Activated naive CD8-positive, alpha-beta T cell treated with anti-CD3 and anti-CD28 coated beads, Interleukin-2, amount 10 ng/mL, durations not matched to agents 7 days and 5 days (primary cell): ENCODE data around the gene STX2. TPM values are rescaled to one million over a fixed set of nuclear protein-coding genes. Genes with fewer than 3 reads are reported as not detected.
"Not testable (repeated sequence)": the region's sequence is repeated elsewhere in the genome, so short reads cannot be mapped to it uniquely, and the experiment has no call there.

Experiments used
- ATAC-seq: fragments of 150-1000 bp; cut with Tn5 transposase; one replicate; pipeline ENCODE4 v1.10.0; 2021; ENCODE audit warnings: low read depth, moderate library complexity
- POLR2A ChIA-PET: fragments of 350-600 bp; sonication (Branson Sonifier 250); formaldehyde crosslinking; loops from one replicate; lab custom pipeline; 2021; ENCODE audit warnings: antibody characterized with exemption; lab: Charles Lee
- DNase-seq: peaks from one replicate; pipeline ENCODE4 v3.0.0; 2021
- H3K27ac Mint-ChIP-seq: one replicate; pipeline ENCODE4 v1.8.0; 2022; ENCODE audit warnings: mild to moderate bottlenecking, mixed read lengths
- H3K27me3 Mint-ChIP-seq: one replicate; pipeline ENCODE4 v1.8.0; 2022; ENCODE audit warnings: mild to moderate bottlenecking, moderate library complexity, mixed read lengths
- H3K36me3 Mint-ChIP-seq: one replicate; pipeline ENCODE4 v1.8.0; 2021; ENCODE audit warnings: mild to moderate bottlenecking, mixed read lengths
- H3K4me1 Mint-ChIP-seq: one replicate; pipeline ENCODE4 v1.8.0; 2021; ENCODE audit warnings: mixed read lengths
- H3K4me3 Mint-ChIP-seq: one replicate; pipeline ENCODE4 v1.8.0; 2022; ENCODE audit warnings: mild to moderate bottlenecking, moderate library complexity, mixed read lengths
- H3K9me3 Mint-ChIP-seq: one replicate; pipeline ENCODE4 v1.8.0; 2021; ENCODE audit warnings: mixed read lengths
- total RNA-seq, 2 experiments: library from RNA; stranded (reverse); gene quantifications; one replicate each; pipeline ENCODE4 v1.2.3, GENCODE V29; 2021

The STX2 gene
- total RNA-seq, 2 experiments from 2014 or later: 20.7 to 22.5 TPM

DNA sequence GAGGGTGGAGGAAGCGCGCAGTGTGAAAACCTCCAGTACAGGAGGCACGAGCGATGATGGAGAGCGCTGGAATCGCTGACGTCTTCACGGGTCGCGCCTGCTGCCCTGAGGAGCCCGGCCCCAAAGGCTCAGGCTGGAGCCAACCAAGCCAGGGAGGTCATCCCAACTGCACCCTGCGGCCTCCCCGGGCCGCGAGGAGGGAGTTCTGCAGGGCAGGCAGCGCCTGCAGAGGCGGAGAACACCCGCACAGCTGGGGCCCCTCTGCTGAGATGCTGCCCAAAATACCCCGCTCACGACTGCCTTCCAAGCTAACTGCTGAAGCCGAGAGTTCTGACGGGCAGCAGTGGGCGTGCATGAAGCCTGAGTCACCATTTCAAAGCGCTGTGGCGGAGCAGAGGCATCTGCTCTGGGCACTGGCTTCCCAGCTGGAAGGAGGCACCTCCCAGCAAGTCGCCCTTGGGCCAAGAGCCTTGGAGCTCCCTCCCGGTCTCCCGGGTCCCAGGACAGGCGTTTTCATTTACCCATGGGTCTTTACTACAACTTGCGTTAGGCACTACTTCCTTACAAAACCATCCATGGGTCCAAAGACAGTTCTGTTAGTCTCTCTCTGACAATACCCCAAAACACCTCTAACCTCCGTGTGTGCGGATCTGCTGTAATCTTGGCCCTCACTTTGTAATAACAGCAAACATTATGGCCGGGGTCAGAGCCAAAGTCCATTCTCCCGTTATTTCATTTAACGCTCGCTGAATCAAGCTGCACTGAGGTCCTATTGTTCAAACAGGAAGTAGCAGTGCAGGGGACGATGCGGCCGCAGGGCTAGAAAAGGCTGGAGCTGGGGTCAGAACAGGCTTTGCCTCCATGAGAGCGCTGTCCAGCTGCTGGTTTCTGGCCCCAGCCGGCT, 62.8 kb downstream of the STX2 start:
- no peaks in the 10 kb centered on the region for H3K9me3 Mint-ChIP-seq
- POLR2A ChIA-PET: no interaction called here
- H3K27ac Mint-ChIP-seq: no peak overlapping the region

DNA sequence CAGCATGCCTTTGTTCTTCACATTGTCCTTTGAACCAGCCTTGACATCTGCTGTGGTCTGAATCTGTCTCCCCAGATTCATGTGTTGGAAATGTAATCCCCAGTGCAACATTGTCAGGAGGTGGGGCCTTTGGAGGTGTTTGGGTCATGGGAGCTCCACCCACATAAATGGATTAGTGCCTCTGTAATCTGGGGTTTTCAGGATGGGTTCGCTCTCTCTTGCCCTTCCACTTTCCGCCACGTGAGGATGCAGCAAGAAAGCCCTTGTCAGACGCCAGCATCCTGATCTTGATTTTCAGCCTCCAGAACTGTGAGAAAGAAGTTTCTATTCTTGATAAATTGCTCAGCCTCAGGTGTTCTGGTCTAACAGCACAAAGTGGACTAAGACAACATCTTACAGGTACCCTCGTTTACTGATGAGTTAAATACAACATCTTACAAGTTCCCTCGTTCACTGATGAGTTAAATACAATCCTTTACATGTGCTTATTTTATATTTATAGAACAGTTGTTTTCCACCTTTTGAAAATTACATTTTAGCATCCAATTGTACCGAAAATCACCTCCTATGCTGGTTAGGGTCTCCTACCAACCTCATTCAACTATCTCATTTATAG, 68.5 kb downstream of the STX2 start:
- H3K36me3 Mint-ChIP-seq: no peaks in the 10 kb centered on the region
- DNase-seq (no peak), ATAC-seq (no peak)
- POLR2A ChIA-PET: no interaction called here
- no peak overlapping the region for H3K27ac Mint-ChIP-seq
- H3K27me3 Mint-ChIP-seq: peaks cover 45% of the 10 kb centered on the region
- H3K4me1 Mint-ChIP-seq: peaks cover 1% of the 10 kb centered on the region
- H3K4me3 Mint-ChIP-seq: no peak overlapping the region
- no peaks in the 10 kb centered on the region for H3K9me3 Mint-ChIP-seq

More for the DNA sequence above, 62.8 kb downstream of the STX2 start:
- ATAC-seq (peak; percentile 75), DNase-seq (no peak)
- Mint-ChIP-seq H3K36me3 (no peaks in the 10 kb centered on the region), H3K4me3 (peak overlapping the region; percentile 73), H3K27me3 (peaks cover 42% of the 10 kb centered on the region), H3K4me1 (peaks cover 4% of the 10 kb centered on the region)

DNA sequence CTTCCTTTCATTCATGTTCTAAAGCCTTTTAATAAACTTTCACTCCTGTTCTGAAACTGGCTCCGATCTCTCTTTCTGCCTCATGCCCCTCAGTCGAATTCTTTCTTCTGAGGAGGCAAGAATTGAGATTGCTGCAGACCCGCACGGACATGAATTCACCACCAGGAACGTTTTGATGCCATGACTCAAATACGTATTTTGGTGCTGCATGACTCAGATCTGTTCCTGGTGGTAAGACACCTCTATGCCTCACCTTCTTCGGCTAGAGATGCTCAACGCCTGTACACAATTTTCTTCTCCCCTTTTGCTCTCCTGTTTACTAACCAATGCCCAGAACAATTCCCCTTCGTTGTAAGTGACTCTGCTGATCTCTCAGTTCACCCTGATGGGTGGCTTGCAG, 70.9 kb downstream of the STX2 start:
- POLR2A ChIA-PET: no interaction called here
- H3K27ac Mint-ChIP-seq: no peak overlapping the region
- H3K27me3 Mint-ChIP-seq: peaks cover 26% of the 10 kb centered on the region
- ATAC-seq (no peak), DNase-seq (no peak)
- no peak overlapping the region for H3K4me3 Mint-ChIP-seq
- no peaks in the 10 kb centered on the region for H3K36me3 Mint-ChIP-seq
- H3K4me1 Mint-ChIP-seq: no peaks in the 10 kb centered on the region
- no peaks in the 10 kb centered on the region for H3K9me3 Mint-ChIP-seq

DNA sequence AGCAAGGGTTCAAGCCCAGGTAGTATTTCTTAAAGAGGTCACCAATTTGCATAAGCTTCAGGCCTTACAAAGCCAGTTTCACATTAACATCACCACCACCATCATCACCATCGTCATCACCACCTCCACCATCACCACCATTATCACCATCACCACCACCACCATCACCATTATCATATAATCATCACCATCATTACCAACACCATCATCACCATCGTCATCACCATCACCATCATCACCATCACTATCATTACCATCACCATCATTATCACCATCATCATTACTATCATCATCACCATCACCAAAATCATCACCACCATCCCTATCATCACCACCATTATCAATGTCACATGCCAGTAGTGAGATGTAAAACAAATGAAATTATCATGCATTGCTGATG, 72.6 kb downstream of the STX2 start:
- POLR2A ChIA-PET: no interaction called here
- ATAC-seq: no peak
- no peak for DNase-seq
- H3K27me3 Mint-ChIP-seq: peaks cover 25% of the 10 kb centered on the region
- H3K27ac Mint-ChIP-seq: no peak overlapping the region
- H3K36me3 Mint-ChIP-seq: no peaks in the 10 kb centered on the region
- no peak overlapping the region for H3K4me3 Mint-ChIP-seq
- peaks cover 6% of the 10 kb centered on the region for H3K4me1 Mint-ChIP-seq
- no peaks in the 10 kb centered on the region for H3K9me3 Mint-ChIP-seq

DNA sequence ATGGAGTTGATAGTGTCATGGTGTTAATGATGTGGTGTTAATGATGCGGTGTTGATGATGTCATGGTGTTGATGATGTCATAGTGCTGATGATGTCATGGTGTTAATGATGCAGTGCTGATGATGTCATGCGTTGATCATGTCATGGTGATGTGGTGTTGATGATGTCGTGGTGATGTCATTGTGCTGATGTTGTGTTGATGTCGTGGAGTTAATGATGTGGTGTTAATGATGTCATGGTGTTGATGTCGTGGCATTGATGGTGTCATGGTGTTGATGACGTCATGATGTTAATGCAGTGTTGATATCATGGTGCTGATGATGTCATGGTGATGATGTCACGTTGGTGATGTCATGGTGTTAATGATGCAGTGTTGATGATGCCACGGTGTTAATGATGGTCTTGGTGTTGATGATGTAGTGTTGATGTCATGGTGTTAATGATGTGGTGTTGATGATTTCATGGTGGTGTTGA, 73.8 kb downstream of the STX2 start:
- Mint-ChIP-seq H3K36me3 (no peaks in the 10 kb centered on the region), H3K27me3 (peaks cover 17% of the 10 kb centered on the region), H3K4me3 (no peak overlapping the region), H3K27ac (no peak overlapping the region), H3K4me1 (peaks cover 15% of the 10 kb centered on the region), H3K9me3 (no peaks in the 10 kb centered on the region)
- POLR2A ChIA-PET: no interaction called here
- ATAC-seq: no peak
- DNase-seq: no peak

DNA sequence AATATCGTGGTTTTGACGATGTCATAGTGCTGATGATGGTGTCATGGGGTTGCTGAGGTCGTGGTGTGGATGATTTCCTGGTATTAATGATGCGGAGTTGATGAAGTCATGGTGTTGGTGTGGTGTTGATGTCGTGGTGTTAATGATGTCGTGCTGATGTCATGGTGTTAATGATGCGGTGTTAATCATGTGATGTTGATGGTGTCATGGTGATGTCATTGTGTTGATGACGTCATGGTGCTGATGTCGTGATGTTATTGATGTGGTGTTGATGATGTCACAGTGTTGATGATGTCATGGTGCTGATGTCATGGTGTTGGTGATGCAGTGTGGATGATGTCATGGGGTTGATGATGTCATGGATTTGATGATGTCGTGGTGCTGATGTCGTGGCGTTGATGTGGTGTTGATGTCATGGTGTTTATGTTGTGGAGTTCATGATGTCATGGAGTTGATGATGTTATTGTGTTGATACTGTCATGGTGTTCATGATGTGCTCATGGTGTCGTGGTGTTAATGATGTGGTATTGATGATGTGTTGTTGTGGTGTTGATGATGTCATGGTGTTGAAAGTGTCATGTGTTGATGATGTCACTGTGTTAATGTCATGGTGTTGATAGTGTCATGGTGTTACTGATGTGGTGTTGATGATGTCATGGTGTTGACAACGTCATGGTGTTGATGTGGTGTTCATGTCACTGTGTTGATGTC, 74.4 kb downstream of the STX2 start:
- Mint-ChIP-seq H3K4me3 (no peak overlapping the region), H3K27ac (no peak overlapping the region), H3K36me3 (no peaks in the 10 kb centered on the region), H3K27me3 (peaks cover 19% of the 10 kb centered on the region), H3K4me1 (peaks cover 20% of the 10 kb centered on the region), H3K9me3 (no peaks in the 10 kb centered on the region)
- ATAC-seq (no peak), DNase-seq (peak; percentile 50)
- POLR2A ChIA-PET: no interaction called here

DNA sequence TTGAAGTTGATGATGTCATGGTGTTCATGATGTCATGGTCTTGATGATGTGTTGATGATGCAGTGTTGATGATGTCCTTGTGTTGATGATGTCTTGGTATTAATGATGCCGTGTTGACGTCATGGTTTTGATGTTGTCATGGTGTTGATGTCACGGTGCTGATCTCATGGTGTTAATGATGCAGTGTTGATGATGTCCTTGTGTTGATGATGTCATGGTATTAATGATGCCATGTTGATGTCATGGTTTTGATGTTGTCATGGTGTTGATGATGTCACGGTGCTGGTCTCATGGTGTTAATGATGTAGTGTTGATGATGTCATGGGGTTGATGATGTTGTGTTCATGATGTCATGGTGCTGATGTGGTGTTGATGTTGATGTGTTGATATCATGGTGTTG, 75.0 kb downstream of the STX2 start:
- POLR2A ChIA-PET: no interaction called here
- DNase-seq (no peak), ATAC-seq (no peak)
- no peak overlapping the region for H3K4me3 Mint-ChIP-seq
- no peaks in the 10 kb centered on the region for H3K36me3 Mint-ChIP-seq
- no peaks in the 10 kb centered on the region for H3K9me3 Mint-ChIP-seq
- H3K4me1 Mint-ChIP-seq: peaks cover 20% of the 10 kb centered on the region
- H3K27ac Mint-ChIP-seq: no peak overlapping the region
- peaks cover 18% of the 10 kb centered on the region for H3K27me3 Mint-ChIP-seq

DNA sequence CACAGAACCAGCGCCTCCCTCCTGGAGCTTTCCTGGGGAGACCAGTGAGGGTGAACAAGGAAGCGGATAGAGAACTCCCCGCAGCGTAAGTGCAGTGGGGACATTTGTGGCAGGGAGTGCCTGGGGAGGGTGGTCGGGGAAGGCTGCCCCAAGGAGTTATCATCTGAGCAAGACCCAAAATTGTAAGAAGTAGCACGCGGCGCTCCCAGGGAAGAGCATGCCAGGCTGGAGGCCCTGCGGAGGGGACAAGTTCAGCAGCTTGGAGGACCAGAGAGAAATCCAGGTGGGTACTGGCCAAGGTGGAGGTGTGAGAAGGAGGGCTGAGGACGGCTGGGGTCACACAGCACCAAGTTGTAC, 76.8 kb downstream of the STX2 start:
- Mint-ChIP-seq H3K9me3 (no peaks in the 10 kb centered on the region), H3K4me1 (peaks cover 20% of the 10 kb centered on the region), H3K4me3 (peak overlapping the region; percentile 23), H3K27ac (peak overlapping the region; percentile 58), H3K27me3 (peaks cover 8% of the 10 kb centered on the region), H3K36me3 (no peaks in the 10 kb centered on the region)
- DNase-seq: no peak
- no peak for ATAC-seq
- POLR2A ChIA-PET: no interaction called here

DNA sequence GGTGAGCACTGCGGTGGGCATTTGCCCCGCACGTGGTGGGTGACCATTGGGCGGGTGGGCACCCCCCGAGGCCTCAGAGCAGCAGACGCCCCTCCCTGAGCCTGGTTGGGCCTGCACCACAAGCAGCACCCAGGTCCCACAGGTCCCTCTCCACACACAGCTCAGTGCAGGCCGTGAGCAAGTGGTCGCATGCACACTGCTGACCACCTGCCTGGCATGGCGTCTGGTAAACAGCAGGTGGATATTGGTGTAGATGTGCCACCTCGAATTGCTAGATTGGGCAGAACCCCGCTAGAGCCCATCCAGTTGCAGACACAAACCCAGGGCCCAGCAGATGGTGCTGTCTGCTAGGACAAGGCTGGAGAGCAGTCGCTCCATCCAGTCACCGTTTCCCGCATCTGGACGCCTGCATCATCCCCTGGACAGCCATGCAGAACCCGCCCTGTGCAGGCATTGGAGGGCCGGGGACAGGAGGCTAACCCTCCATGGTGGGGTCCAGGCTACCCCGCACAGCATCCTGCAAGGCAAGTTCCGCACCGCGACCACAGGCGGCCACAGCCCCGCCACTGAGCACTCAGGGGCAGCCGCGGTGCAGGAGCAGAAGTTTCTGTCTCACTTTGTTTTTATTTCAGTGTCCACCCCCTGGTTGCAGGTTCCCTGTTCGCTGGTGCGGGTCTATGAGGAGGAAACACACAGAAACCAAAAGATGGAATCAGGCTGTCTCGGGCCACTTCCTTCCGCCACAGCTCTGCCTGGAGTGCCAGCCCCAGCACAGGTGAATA, 77.3 kb downstream of the STX2 start:
- H3K4me3 Mint-ChIP-seq: peak overlapping the region; percentile 23
- ATAC-seq (peak; percentile 66), DNase-seq (peak; percentile 63)
- peak overlapping the region; percentile 58 for H3K27ac Mint-ChIP-seq
- POLR2A ChIA-PET: no interaction called here
- peaks cover 6% of the 10 kb centered on the region for H3K27me3 Mint-ChIP-seq
- peaks cover 20% of the 10 kb centered on the region for H3K4me1 Mint-ChIP-seq
- H3K9me3 Mint-ChIP-seq: no peaks in the 10 kb centered on the region
- no peaks in the 10 kb centered on the region for H3K36me3 Mint-ChIP-seq

DNA sequence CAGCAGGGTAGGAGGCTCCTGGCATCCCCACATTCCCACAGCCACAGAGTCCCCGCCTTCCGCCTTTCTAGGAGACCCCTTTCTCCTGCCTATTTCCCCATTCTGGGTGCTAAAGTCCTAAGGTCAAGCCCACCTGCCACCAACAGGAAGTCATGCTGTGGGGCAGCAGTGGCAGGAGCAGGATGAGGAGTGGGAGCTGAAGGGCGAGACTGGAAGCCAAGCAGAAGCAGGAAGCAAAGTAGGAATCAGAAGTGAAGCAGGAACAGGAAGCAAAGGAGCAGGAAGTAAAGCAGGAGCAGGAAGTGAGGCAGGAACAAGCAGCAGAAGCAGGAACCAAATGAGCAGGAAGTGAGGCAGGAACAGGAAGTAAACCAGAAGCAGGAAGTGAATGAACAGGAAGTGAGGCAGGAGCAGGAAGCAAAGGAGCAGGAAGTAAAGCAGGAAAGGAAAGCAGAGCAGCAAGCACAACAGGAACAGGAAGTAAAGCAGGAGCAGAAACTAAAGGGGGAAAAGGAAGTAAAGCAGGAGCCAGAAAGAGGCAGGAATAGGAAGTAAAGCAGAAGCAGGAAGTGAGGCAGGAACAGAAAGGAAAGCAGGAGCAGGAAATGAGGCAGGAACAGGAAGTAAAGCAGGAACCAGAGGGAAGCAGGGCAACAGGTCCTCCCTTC, 84.7 kb downstream of the STX2 start:
- peak overlapping the region; percentile 82 for H3K27ac Mint-ChIP-seq
- DNase-seq (no peak), ATAC-seq (no peak)
- H3K9me3 Mint-ChIP-seq: peaks cover 5% of the 10 kb centered on the region
- H3K4me3 Mint-ChIP-seq: peak overlapping the region; percentile 12
- peaks cover 3% of the 10 kb centered on the region for H3K27me3 Mint-ChIP-seq
- H3K4me1 Mint-ChIP-seq: peaks cover 8% of the 10 kb centered on the region
- H3K36me3 Mint-ChIP-seq: peaks cover 5% of the 10 kb centered on the region
- POLR2A ChIA-PET: no interaction called here

DNA sequence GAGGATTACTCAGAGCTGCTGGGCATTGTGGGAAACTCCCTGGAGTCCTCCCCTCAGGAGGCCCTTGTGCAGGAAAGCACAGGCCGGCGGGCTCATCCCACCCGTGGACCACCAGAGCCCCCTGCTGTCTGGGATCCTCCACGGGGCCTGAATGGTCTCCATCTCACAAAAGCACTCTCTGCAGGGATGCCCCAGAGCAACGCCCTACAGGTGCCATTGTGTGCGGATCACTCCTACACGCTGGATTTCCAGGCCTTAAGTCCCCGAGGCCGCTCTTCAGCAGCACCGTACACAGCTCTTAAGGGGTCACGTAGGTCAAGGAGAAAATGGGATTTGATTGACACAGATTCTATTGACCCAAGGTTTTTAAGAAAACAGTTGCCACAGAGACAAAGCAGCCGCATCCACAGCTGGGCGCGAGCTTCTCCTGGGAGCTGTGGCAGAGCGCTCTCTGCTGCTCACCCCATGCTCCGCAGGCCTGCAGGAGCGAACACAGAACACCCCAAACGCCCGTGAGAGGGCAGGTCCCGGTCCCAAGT, 86.3 kb downstream of the STX2 start:
- Mint-ChIP-seq H3K9me3 (peaks cover 5% of the 10 kb centered on the region), H3K27me3 (peaks cover 8% of the 10 kb centered on the region), H3K4me1 (peaks cover 11% of the 10 kb centered on the region), H3K36me3 (peaks cover 5% of the 10 kb centered on the region), H3K27ac (no peak overlapping the region), H3K4me3 (no peak overlapping the region)
- no peak for DNase-seq
- ATAC-seq: no peak
- POLR2A ChIA-PET: no interaction called here

DNA sequence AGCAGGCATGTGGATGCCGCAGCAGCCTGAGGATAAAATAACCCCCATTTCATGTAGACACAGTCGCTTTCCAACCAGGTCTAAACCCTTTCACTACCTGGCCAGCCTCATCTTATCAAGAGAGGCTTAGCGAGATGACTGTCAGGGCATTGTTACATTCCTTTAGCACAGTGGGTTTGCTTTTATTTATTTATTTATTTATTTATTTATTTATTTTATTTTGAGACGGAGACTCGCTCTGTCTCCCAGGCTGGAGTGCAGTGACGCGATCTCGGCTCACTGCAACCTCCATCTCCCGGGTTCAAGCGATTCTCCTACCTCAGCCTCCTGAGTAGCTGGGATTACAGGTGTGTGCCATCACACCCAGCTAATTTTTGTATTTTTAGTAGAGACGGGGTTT, 87.0 kb downstream of the STX2 start:
- ATAC-seq, H3K27ac Mint-ChIP-seq, DNase-seq, H3K9me3 Mint-ChIP-seq, POLR2A ChIA-PET, H3K36me3 Mint-ChIP-seq, H3K4me3 Mint-ChIP-seq: not testable (repeated sequence)
- Mint-ChIP-seq H3K27me3 (peaks cover 13% of the 10 kb centered on the region), H3K4me1 (peaks cover 11% of the 10 kb centered on the region)
